GM23338 (cell line): Measurements from ENCODE around the gene GMPPB. TPM values are rescaled to one million over a fixed set of nuclear protein-coding genes. Genes with fewer than 3 reads are reported as not detected.

Experiments
- ATAC-seq: fragments of 200-7000 bp; cut with Tn5 transposase; 3 replicates; pipeline ENCODE4 v1.9.1; 2020
- DNase-seq: peaks from one replicate; pipeline ENCODE4 v3.0.0-alpha.2; 2015; ENCODE audit warnings: low spot score
- H2AFZ ChIP-seq: fragments of 200-600 bp; sonication (generic); 2 replicates; pipeline ENCODE4 v1.8.0; 2016; ENCODE audit warnings: antibody characterized with exemption, mild to moderate bottlenecking, moderate library complexity
- H3F3A ChIP-seq: fragments of 200-600 bp; sonication (generic); replicated peaks from 2 replicates; pipeline ENCODE4 v1.8.0; 2017; ENCODE audit warnings: antibody characterized with exemption, mixed run types, low read depth
- H3K27ac ChIP-seq: fragments of 200-600 bp; sonication (generic); 2 replicates; pipeline ENCODE4 v1.6.1; 2016; ENCODE audit warnings: low read depth
- H3K27me3 ChIP-seq: fragments of 200-600 bp; sonication (generic); 2 replicates; pipeline ENCODE4 v1.8.0; 2016; ENCODE audit warnings: mild to moderate bottlenecking, mixed run types, moderate library complexity; ENCODE audit not compliant: insufficient read depth
- H3K36me3 ChIP-seq: fragments of 200-600 bp; sonication (generic); 2 replicates; pipeline ENCODE4 v1.8.0; 2016; ENCODE audit warnings: mild to moderate bottlenecking; ENCODE audit not compliant: insufficient read depth
- H3K4me1 ChIP-seq: fragments of 200-600 bp; sonication (generic); 2 replicates; pipeline ENCODE4 v1.8.0; 2016; ENCODE audit warnings: mild to moderate bottlenecking, moderate library complexity; ENCODE audit not compliant: insufficient read depth
- H3K4me2 ChIP-seq: fragments of 200-600 bp; sonication (generic); 2 replicates; pipeline ENCODE4 v1.7.1; 2017; ENCODE audit warnings: mixed run types
- H3K4me3 ChIP-seq: fragments of 200-600 bp; sonication (generic); 2 replicates; pipeline ENCODE4 v1.6.1; 2016; ENCODE audit warnings: mixed run types
- H3K79me2 ChIP-seq: fragments of 200-600 bp; sonication (generic); replicated peaks from 2 replicates; pipeline ENCODE4 v1.8.0; 2017; ENCODE audit warnings: mild to moderate bottlenecking; ENCODE audit not compliant: insufficient read depth
- H3K9me2 ChIP-seq: fragments of 200-600 bp; sonication (generic); 2 replicates; pipeline ENCODE4 v1.8.0; 2017; ENCODE audit not compliant: insufficient read depth
- H4K20me1 ChIP-seq: fragments of 200-600 bp; sonication (generic); replicated peaks from 2 replicates; pipeline ENCODE4 v1.8.0; 2017; ENCODE audit warnings: mild to moderate bottlenecking; ENCODE audit not compliant: insufficient read depth
- H3K27ac Mint-ChIP-seq: 2 replicates; pipeline ENCODE4 v1.8.0; 2020; ENCODE audit warnings: inconsistent platforms, mild to moderate bottlenecking, moderate library complexity, mixed read lengths
- H3K27me3 Mint-ChIP-seq: 3 replicates; pipeline ENCODE4 v1.8.0; 2022; ENCODE audit warnings: low read depth, mild to moderate bottlenecking, moderate library complexity, mixed read lengths, inconsistent platforms; ENCODE audit not compliant: insufficient read depth, poor library complexity
- H3K36me3 Mint-ChIP-seq: 3 replicates; pipeline ENCODE4 v1.8.0; 2021; ENCODE audit warnings: low read depth, mild to moderate bottlenecking, inconsistent platforms, moderate library complexity, mixed read lengths
- H3K4me1 Mint-ChIP-seq: 3 replicates; pipeline ENCODE4 v1.8.0; 2020; ENCODE audit warnings: mild to moderate bottlenecking, inconsistent platforms, mixed read lengths
- H3K4me3 Mint-ChIP-seq: 3 replicates; pipeline ENCODE4 v1.8.0; 2021; ENCODE audit warnings: moderate library complexity, mild to moderate bottlenecking, inconsistent platforms, mixed read lengths
- H3K9me3 Mint-ChIP-seq: 3 replicates; pipeline ENCODE4 v1.8.0; 2020; ENCODE audit warnings: moderate library complexity, mild to moderate bottlenecking, inconsistent platforms, mixed read lengths
- CREB1 ChIP-seq: fragments of 250-450 bp; sonication (Bioruptor Pico); IDR thresholded peaks from 2 replicates; pipeline ENCODE4 v1.5.0; 2020; ENCODE audit warnings: low read depth, mild to moderate bottlenecking, moderate library complexity
- CTCF ChIP-seq, 2 experiments: fragments of 200-600 bp in 1 of 2; sonication (generic) in 1 of 2; conservative IDR thresholded peaks; 2 replicates each; pipeline versions ENCODE4 v1.5.1 to v1.6.1; 2016 to 2017; ENCODE audit warnings: antibody characterized with exemption in 2 of 2, low read depth in 2 of 2, mild to moderate bottlenecking in 2 of 2, moderate library complexity in 1 of 2
- ETS1 ChIP-seq: IDR thresholded peaks from 2 replicates; pipeline ENCODE4 v1.6.1; 2016; ENCODE audit warnings: antibody characterized with exemption
- EZH2 ChIP-seq: fragments of 200-600 bp; sonication (generic); IDR thresholded peaks from one replicate; pipeline ENCODE4 v1.8.0; 2017; ENCODE audit warnings: antibody characterized with exemption, mild to moderate bottlenecking, low read depth; ENCODE audit not compliant: unreplicated experiment
- EZH2phosphoT487 ChIP-seq: fragments of 200-600 bp; sonication (generic); IDR thresholded peaks from one replicate; pipeline ENCODE4 v1.8.1; 2018; ENCODE audit warnings: antibody characterized with exemption; ENCODE audit not compliant: unreplicated experiment
- JUNB ChIP-seq: IDR thresholded peaks from one replicate; pipeline ENCODE4 v1.6.1; 2016; ENCODE audit warnings: antibody characterized with exemption; ENCODE audit not compliant: unreplicated experiment
- NANOG ChIP-seq: IDR thresholded peaks from 2 replicates; pipeline ENCODE4 v1.6.1; 2016; ENCODE audit warnings: antibody characterized with exemption, borderline replicate concordance
- POLR2AphosphoS5 ChIP-seq: IDR thresholded peaks from 2 replicates; pipeline ENCODE4 v1.6.1; 2016; ENCODE audit warnings: antibody characterized with exemption, low read depth
- REST ChIP-seq: IDR thresholded peaks from one replicate; pipeline ENCODE4 v1.6.1; 2018; ENCODE audit warnings: antibody characterized with exemption; ENCODE audit not compliant: unreplicated experiment
- STAT1 ChIP-seq: IDR thresholded peaks from one replicate; pipeline ENCODE4 v1.6.1; 2016; ENCODE audit warnings: antibody characterized with exemption; ENCODE audit not compliant: unreplicated experiment
- ZNF114 ChIP-seq: fragments of 250-450 bp; sonication (Bioruptor Pico); IDR thresholded peaks from 2 replicates; pipeline ENCODE4 v1.5.0; 2020; ENCODE audit warnings: mild to moderate bottlenecking, moderate library complexity
- ZNF331 ChIP-seq: fragments of 250-450 bp; sonication (Bioruptor Pico); IDR thresholded peaks from 2 replicates; pipeline ENCODE4 v1.5.0; 2020; ENCODE audit warnings: low read depth, mild to moderate bottlenecking, moderate library complexity
- ZNF462 ChIP-seq: fragments of 250-450 bp; sonication (Bioruptor Pico); IDR thresholded peaks from 2 replicates; pipeline ENCODE4 v1.5.0; 2020; ENCODE audit warnings: mild to moderate bottlenecking, moderate library complexity
- polyA plus RNA-seq: library from polyadenylated mRNA; unstranded; fragments of >200 nt; fragmentation: Nextera tagmentation; extraction: Ambion mirVana; gene quantifications from 2 replicates; pipeline ENCODE4 v1.2.1, GENCODE V29; 2016
- total RNA-seq: library from RNA; depleted of rRNA; stranded (reverse); fragments of >200 nt; shearing (Covaris generic); gene quantifications from 2 replicates; pipeline ENCODE4 v1.2.3, GENCODE V29; 2014

GMPPB gene
- total and polyA plus RNA-seq, 2 experiments from 2014 or later, result 10.2 to 36.1 TPM

- no peak overlapping the region for H2AFZ ChIP-seq
- no peak for TF ChIP-seq CTCF (conservative IDR thresholded peaks at IDR 0.05; ENCODE audit: low read depth in 2 of 2)
- TF ChIP-seq ZNF114 (CRISPR knock-in tag), result no peak
- no peak for TF ChIP-seq REST
- no peak for TF ChIP-seq ZNF462
- no peak for TF ChIP-seq EZH2
- TF ChIP-seq ZNF331 (CRISPR knock-in tag), result no peak
- no peak for TF ChIP-seq POLR2AphosphoS5
- TF ChIP-seq STAT1, result no peak
- no peak for TF ChIP-seq JUNB
- TF ChIP-seq CREB1, result no peak
- no peak for TF ChIP-seq EZH2phosphoT487
- TF ChIP-seq NANOG, result no peak
- TF ChIP-seq ETS1, result no peak
- DNase-seq (no peak), ATAC-seq (no peak)
- Mint-ChIP-seq H3K27me3 (peaks cover 17% of the 10 kb centered on the region), H3K36me3 (peaks cover 8% of the 10 kb centered on the region), H3K9me3 (no peaks in the 10 kb centered on the region), H3K27ac (no peak overlapping the region), H3K4me1 (peaks cover 18% of the 10 kb centered on the region), H3K4me3 (no peak overlapping the region)
- no peaks in the 10 kb centered on the region for H3K79me2 ChIP-seq
- H3K4me1 ChIP-seq, result no peaks in the 10 kb centered on the region
- H3K36me3 ChIP-seq, result no peaks in the 10 kb centered on the region
- H3K4me2 ChIP-seq, result no peak overlapping the region
- H3F3A ChIP-seq, result no peaks in the 10 kb centered on the region; the same call in 1 of the 2 replicates
- H4K20me1 ChIP-seq, result peaks cover 5% of the 10 kb centered on the region; the same call in 1 of the 2 replicates
- no peaks in the 10 kb centered on the region for H3K9me2 ChIP-seq
- no peak overlapping the region for H3K27ac ChIP-seq
- H3K4me3 ChIP-seq, result no peak overlapping the region
- no peaks in the 10 kb centered on the region for H3K27me3 ChIP-seq
Measured at GRCh38 chr3:49699281-49699979, 24.3 kb downstream of the GMPPB start.
